Neuron (in vitro differentiated cells): ENCODE data around the gene RNMT.
"Not testable (repeated sequence)": the region's sequence is repeated elsewhere in the genome, so short reads cannot be mapped to it uniquely, and the experiment has no call there.

Experiments used
- H2AFZ ChIP-seq: one replicate; pipeline ENCODE4 v1.6.1; 2013; ENCODE audit warnings: low read depth, mild to moderate bottlenecking, inconsistent platforms, low read length, moderate library complexity
- H3K27me3 ChIP-seq: one replicate; pipeline ENCODE4 v1.6.1; 2013; ENCODE audit warnings: low read length; ENCODE audit not compliant: insufficient read depth
- H3K36me3 ChIP-seq: one replicate; pipeline ENCODE4 v1.6.1; 2013; ENCODE audit warnings: low read length; ENCODE audit not compliant: insufficient read depth
- H3K4me1 ChIP-seq: one replicate; pipeline ENCODE4 v1.6.1; 2013; ENCODE audit warnings: low read length; ENCODE audit not compliant: insufficient read depth
- H3K4me3 ChIP-seq: 2 replicates; pipeline ENCODE4 v1.5.1; 2013; ENCODE audit warnings: mild to moderate bottlenecking, low read length, moderate library complexity
- H3K9me3 ChIP-seq: one replicate; pipeline ENCODE4 v1.6.1; 2013; ENCODE audit warnings: low read length

The RNMT gene

DNA sequence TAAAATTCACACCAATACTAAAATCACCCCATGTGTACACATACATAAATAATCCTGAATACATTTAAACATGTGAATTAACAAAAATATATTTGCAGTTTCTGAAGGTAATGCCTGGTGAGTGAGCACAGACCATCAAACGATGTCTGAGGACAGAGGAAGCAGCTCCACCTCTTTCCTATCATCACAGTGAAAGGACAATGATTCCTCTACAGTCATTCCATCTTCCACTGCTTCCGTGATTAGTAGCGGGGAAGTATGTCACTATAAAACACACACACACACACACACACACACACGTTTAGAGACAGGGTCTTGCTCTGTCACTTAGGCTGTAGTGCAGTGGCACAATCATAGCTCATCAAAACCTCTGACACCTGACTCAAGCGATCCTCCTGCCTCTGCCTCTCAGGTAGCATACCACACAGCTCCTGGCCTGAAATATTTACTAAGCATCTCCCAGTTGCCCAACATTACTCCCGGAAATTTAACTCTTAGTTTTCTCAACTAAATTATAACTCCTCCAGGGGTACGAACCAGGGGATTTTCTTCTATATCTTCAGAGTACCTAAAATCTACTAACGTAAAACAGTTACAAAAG lies 12.9 kb upstream of the RNMT start:
- Histone ChIP-seq H3K36me3 (no peaks in the 10 kb centered on the region), H3K9me3 (peaks cover 5% of the 10 kb centered on the region), H3K27me3 (no peaks in the 10 kb centered on the region), H2AFZ (no peak overlapping the region), H3K4me1 (no peaks in the 10 kb centered on the region), H3K4me3 (no peak overlapping the region)

DNA sequence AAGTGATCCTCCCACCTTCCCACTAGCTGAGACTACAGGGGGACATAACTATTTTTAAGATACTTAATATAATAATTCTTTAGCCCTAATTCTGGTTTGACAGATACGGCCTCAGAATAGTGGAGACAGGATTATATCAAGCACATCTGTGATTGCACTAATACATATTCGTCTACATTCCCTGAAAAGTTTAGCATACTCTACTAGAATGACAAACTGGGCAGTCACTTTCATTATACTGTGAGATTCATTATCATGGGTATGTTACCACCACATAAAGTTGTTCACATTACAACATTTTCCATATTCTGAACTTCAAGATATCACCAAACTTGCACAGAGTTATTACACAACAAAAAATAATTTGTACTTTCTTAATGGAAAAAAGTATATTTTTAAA lies 11.1 kb upstream of the RNMT start:
- Histone ChIP-seq H3K4me3 (no peak overlapping the region), H2AFZ (no peak overlapping the region), H3K36me3 (no peaks in the 10 kb centered on the region)

DNA sequence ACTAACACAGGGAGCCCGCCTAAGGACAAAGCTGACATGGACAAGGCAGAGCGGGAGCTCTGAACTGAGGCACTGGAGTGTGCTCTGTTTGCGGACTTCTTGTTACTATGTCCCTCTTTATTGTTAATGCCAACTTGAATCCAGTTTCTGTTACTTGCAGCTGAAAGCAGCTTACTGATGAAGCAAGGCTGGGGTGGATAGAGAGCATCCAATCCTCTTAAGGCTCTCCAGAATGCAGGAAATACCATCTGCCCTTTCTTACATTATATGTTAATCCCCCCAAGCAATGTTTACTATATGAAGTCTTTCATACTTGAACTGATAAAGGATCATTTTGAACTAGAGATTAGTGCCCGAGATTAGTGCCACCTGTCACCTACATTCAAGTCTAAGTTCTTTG lies 9.6 kb upstream of the RNMT start:
- peaks cover 3% of the 10 kb centered on the region for H3K9me3 ChIP-seq
- no peaks in the 10 kb centered on the region for H3K4me1 ChIP-seq

More for the DNA sequence above, 11.1 kb upstream of the RNMT start:
- Histone ChIP-seq H3K4me1 (no peaks in the 10 kb centered on the region), H3K27me3 (no peaks in the 10 kb centered on the region), H3K9me3 (peaks cover 3% of the 10 kb centered on the region)

DNA sequence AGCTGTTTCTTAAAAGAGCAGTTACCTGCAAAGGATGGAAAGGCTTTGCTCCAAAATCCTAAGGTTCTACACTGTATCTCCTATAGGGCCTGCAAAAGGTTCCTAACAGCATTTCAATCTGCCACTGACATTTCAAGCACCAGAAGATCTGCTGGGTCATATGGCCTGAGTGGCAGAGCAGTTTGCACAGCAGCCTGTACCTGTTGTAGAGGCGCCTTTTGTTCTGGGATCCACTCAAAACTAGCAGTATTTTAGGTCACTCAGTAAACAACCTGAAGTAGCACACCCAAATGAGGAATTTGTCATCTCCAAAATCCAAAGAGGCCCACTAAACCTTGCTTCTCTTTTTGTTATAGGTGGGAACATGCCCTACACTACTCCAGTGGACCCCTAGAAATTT lies 6.3 kb upstream of the RNMT start:
- H3K27me3 ChIP-seq: no peaks in the 10 kb centered on the region
- peaks cover 3% of the 10 kb centered on the region for H3K9me3 ChIP-seq
- peaks cover 3% of the 10 kb centered on the region for H3K4me1 ChIP-seq
- no peak overlapping the region for H2AFZ ChIP-seq
- H3K4me3 ChIP-seq: no peak overlapping the region
- no peaks in the 10 kb centered on the region for H3K36me3 ChIP-seq

More for the DNA sequence above, 9.6 kb upstream of the RNMT start:
- Histone ChIP-seq H3K4me3 (no peak overlapping the region), H3K27me3 (no peaks in the 10 kb centered on the region), H2AFZ (no peak overlapping the region), H3K36me3 (no peaks in the 10 kb centered on the region)

DNA sequence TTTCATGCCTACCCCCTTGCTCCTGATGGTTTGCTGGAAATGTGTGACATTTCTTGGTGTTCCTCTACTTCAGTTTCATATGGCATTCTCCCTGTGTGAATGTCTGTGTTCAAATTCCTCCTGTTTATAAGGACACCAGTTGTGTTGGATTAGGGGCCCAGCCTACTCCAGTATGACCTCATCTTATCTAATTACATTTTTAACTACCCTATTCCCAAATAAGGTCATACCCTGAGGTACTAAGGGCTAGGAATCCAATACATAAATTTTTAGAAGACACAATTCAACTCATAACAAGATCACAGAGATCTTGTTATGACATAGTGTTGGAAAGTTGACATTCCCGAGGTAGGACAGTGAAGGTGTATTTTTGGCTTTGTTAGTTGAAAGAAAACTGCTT lies 5.6 kb upstream of the RNMT start:
- no peak overlapping the region for H2AFZ ChIP-seq

DNA sequence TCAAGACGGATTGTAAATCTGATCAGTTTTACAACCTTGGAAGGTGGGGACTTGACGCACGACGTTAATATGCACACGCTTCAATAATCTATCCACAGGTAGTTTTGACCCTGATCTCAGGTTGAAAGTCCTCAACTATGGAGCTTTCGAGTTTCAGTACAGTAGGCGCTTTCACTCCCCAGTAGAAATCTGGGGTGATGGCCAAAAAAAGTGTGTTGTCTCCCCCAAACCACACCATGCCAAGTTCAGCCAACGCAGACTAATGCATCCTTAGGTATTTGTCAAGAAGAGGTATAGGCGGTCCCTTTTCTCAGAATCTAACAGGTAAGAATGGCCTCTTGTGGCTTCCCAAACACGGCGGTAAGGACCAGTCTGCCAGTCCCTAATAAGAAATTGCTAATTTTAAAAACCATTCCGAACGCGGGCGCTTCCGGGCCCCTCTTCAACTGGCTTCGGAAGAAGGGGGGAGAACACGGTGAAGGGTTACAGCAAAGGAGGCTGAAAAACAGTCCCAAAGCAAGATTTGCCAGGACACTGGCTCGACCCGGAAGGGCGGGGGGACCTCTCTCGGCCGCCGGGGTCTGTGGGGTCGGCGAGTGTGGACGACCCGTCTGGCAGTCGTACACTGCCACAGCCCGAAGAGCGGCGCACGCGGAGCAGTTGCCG lies 774 bp upstream of the RNMT start:
- peaks cover 18% of the 10 kb centered on the region for H3K4me1 ChIP-seq
- H3K36me3 ChIP-seq: no peaks in the 10 kb centered on the region
- H3K9me3 ChIP-seq: no peaks in the 10 kb centered on the region
- H3K4me3 ChIP-seq: peak overlapping the region; percentile 61
- H2AFZ ChIP-seq: peak overlapping the region; percentile 96
- H3K27me3 ChIP-seq: no peaks in the 10 kb centered on the region

More for the DNA sequence above, 5.6 kb upstream of the RNMT start:
- Histone ChIP-seq H3K9me3 (peaks cover 3% of the 10 kb centered on the region), H3K27me3 (no peaks in the 10 kb centered on the region), H3K36me3 (no peaks in the 10 kb centered on the region), H3K4me1 (peaks cover 9% of the 10 kb centered on the region), H3K4me3 (no peak overlapping the region)

DNA sequence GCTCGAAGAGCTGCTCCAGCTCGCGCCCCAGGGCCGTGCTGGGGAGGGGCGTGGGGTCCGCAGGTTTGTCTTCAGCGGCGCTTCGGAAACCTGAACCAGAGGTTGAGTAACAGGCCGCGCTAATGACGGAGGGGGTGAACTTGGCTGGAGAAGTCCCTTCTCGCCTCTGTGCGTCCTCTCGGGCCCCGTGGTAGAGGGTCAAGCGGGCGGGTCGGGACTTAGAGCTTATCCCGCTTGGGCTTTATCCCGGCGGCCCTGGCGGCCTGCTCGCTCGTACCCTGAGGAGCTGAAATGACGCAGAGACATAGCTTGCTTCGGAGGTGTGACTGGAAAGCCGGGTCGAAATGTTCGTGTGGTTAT lies 479 bp downstream of the RNMT start:
- no peaks in the 10 kb centered on the region for H3K36me3 ChIP-seq

DNA sequence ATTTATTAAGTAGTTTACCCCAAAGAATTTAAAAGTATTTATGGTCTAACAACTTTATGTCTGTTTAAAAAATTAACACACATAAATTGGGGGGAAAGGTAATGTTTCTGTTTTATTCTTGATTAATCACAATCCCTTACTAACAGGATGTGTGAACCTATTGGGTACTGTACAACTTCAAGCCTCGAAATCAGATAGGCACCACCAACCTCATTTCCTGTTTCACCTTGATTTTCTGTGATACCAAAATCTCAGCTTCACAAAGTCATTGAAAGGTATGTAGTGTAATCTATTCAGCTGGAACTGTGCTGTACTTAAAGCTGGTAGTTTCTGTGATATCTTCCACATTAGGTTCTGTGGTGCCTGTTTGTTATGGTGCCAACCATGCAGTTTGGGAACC lies 4.0 kb downstream of the RNMT start:
- peaks cover 24% of the 10 kb centered on the region for H3K36me3 ChIP-seq
- no peak overlapping the region for H3K4me3 ChIP-seq
- H3K27me3 ChIP-seq: no peaks in the 10 kb centered on the region
- H3K9me3 ChIP-seq: no peaks in the 10 kb centered on the region
- H2AFZ ChIP-seq: no peak overlapping the region
- peaks cover 12% of the 10 kb centered on the region for H3K4me1 ChIP-seq

More for the DNA sequence above, 479 bp downstream of the RNMT start:
- Histone ChIP-seq H3K4me1 (peaks cover 18% of the 10 kb centered on the region), H2AFZ (peak overlapping the region; percentile 96), H3K4me3 (peak overlapping the region; percentile 61), H3K27me3 (no peaks in the 10 kb centered on the region), H3K9me3 (no peaks in the 10 kb centered on the region)

DNA sequence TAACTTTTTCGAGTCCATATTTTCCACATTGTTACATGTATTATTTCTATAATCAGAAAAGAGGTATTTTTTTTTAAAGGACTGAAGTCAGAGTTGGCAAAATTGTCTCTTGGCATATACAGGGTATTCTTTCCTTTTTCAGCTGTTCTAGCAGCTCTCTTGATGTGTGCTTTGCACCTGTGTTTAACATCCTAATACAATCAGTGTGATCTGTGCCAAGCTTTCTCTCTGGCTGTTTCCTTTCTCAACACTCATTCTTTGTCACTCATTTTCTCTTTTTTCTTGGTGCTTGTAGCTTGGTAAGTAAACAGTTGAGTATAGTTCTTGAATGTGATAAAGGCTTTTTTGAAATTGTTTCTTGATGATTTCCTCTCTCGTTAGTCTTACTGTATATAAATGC lies 9.2 kb downstream of the RNMT start:
- Histone ChIP-seq H3K4me3 (no peak overlapping the region), H3K27me3 (no peaks in the 10 kb centered on the region), H2AFZ (no peak overlapping the region), H3K36me3 (peaks cover 66% of the 10 kb centered on the region), H3K9me3 (no peaks in the 10 kb centered on the region), H3K4me1 (no peaks in the 10 kb centered on the region)

DNA sequence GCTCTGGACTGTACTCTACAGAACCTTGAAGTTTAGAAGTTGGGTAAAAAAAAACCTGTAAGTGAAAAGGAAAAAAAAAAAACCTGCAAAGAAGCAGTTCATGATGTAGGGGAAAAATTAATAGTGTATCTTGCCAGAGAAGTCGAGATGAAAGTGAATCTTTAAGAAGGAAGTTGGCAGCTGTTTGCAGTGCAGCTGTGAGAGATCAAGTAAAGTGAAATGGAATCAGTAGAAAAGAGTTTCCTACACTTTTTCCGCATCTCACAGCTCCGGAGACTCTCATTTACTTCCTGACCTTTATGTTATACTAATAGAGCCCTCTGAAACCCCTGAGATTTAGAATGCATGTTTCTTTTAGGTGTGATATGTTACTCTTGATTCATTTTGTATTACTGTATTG lies 19.2 kb downstream of the RNMT start:
- H3K9me3 ChIP-seq: no peaks in the 10 kb centered on the region
- H3K27me3 ChIP-seq: no peaks in the 10 kb centered on the region
- no peak overlapping the region for H3K4me3 ChIP-seq
- no peaks in the 10 kb centered on the region for H3K4me1 ChIP-seq
- no peak overlapping the region for H2AFZ ChIP-seq
- peaks cover 73% of the 10 kb centered on the region for H3K36me3 ChIP-seq

DNA sequence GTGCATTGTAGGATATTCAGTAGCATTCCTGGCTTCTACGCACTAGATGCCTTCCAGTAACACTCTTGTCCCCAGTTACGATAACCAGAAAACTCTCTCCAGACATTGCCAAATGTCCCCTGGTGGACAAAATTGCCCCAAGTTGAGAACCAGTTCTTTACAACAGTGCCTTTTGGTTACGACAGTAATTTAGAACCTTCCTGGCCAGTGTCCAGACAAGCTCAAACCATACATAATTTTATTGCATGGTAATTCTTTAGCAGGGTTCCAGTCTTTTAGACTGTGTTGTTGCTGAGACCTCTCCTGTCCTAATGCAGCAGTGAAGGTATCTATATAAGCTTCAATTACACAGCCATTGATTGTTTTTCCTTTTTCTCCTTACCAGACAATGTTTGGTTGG lies 20.2 kb downstream of the RNMT start:
- no peak overlapping the region for H2AFZ ChIP-seq
- H3K36me3 ChIP-seq: peaks cover 65% of the 10 kb centered on the region
- no peak overlapping the region for H3K4me3 ChIP-seq
- no peaks in the 10 kb centered on the region for H3K4me1 ChIP-seq
- no peaks in the 10 kb centered on the region for H3K9me3 ChIP-seq
- H3K27me3 ChIP-seq: no peaks in the 10 kb centered on the region

DNA sequence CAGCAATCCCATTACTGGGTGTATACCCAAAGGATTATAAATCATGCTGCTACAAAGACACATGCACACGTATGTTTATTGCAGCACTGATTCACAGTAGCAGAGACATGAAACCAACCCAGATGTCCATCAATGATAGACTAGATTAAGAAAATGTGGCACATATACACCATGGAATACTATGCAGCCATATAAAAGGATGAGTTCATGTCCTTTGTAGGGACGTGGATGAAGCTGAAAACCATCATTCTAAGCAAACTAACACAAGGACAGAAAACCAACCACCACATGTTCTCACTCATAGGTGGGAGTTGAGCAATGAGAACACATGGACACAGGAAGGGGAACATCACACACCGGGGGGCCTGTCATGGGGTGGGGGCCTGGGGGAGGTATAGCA lies 25.1 kb downstream of the RNMT start:
- H3K4me3 ChIP-seq, H2AFZ ChIP-seq, H3K4me1 ChIP-seq, H3K27me3 ChIP-seq, H3K9me3 ChIP-seq: not testable (repeated sequence)
- H3K36me3 ChIP-seq: peaks cover 70% of the 10 kb centered on the region

DNA sequence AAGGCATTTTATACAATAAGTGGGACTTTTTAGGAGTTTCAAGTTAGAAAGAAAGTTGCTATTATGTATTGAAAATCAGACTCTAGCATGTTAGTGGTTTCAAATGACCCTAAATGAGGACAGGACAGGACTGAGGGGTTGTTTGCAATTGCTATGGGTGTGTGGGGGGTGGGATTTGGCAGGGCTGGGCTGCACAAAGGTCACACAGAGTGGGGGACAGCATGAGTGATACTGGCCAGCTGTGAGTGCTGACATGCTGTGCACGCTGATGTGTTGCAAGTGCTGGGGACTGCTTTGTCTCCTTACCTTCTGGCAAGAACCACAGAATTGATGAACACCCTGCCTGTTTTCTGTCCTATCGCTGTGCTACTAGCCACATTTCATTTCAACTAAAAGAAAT lies 29.8 kb downstream of the RNMT start:
- no peak overlapping the region for H2AFZ ChIP-seq
- peaks cover 58% of the 10 kb centered on the region for H3K36me3 ChIP-seq
- no peaks in the 10 kb centered on the region for H3K4me1 ChIP-seq
- H3K4me3 ChIP-seq: no peak overlapping the region
- H3K27me3 ChIP-seq: no peaks in the 10 kb centered on the region
- peaks cover 9% of the 10 kb centered on the region for H3K9me3 ChIP-seq

DNA sequence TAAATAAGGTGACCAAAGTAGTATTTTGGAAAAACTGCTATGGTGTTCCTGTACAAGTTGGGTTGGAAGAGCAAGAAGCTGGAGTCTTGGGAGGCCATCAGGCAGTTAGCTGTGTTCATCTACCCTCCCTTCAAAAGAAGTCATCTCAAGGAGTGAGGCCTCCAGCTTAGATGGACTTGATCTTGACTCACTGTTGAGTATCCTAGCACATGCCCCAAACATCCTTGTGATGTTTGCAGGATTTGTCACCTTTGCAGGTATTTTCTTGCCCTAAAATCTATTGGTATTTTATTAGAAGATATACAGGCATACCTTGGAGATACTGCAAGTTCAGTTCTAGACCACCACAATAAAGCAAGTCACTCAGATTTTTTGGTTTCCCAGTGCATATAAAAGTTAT lies 30.2 kb downstream of the RNMT start:
- Histone ChIP-seq H3K27me3 (no peaks in the 10 kb centered on the region), H3K4me3 (no peak overlapping the region), H3K9me3 (peaks cover 9% of the 10 kb centered on the region), H2AFZ (no peak overlapping the region), H3K4me1 (no peaks in the 10 kb centered on the region), H3K36me3 (peaks cover 61% of the 10 kb centered on the region)
